ENCODE measurements around the gene PADI2.

PADI2 gene

GRCh38 chr1:17155257-17155920 lies 36.1 kb upstream of the PADI2 start:
- Mint-ChIP-seq H3K27ac (no peak overlapping the region), H3K4me3 (no peak overlapping the region), H3K4me1 (ENCODE audit: low read depth) (no peaks in the 10 kb centered on the region), H3K9me3 (peaks cover 27% of the 10 kb centered on the region), H3K27me3 (ENCODE audit: low read depth) (peaks cover 2% of the 10 kb centered on the region), H3K36me3 (ENCODE audit: low read depth) (no peaks in the 10 kb centered on the region)
- no peak for DNase-seq (ENCODE audit: low spot score)

DNA sequence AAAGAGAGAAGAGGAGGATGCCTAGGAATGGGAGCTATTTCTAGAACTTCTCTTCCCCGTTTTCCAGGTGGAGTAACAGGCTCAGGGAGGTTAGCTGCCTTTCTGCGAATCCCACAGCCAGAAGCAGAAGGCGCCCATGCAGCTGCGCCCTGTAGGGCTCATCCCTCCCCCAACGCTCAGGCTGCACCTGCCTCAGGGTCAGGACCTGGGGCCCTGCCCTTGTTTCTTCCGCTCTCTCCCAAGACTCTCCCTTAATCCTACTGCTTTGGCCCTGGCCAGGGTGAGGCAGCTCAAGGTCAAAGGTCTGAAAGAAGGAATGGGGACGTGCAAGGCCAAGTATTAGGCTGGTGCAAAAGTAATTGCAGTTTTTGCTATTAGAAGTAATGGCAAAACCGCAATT lies 30.5 kb upstream of the PADI2 start:
- H3K27ac Mint-ChIP-seq: no peak overlapping the region
- no peak overlapping the region for H3K4me3 Mint-ChIP-seq
- peaks cover 10% of the 10 kb centered on the region for H3K9me3 Mint-ChIP-seq
- peaks cover 18% of the 10 kb centered on the region for H3K27me3 Mint-ChIP-seq (ENCODE audit: low read depth)
- no peaks in the 10 kb centered on the region for H3K4me1 Mint-ChIP-seq (ENCODE audit: low read depth)
- DNase-seq (ENCODE audit: low spot score): no peak
- H3K36me3 Mint-ChIP-seq (ENCODE audit: low read depth): no peaks in the 10 kb centered on the region

- peaks cover 18% of the 10 kb centered on the region for H3K27me3 Mint-ChIP-seq (ENCODE audit: low read depth)
- no peaks in the 10 kb centered on the region for H3K4me1 Mint-ChIP-seq (ENCODE audit: low read depth)
- no peak overlapping the region for H3K27ac Mint-ChIP-seq
- peaks cover 3% of the 10 kb centered on the region for H3K9me3 Mint-ChIP-seq
- no peak for DNase-seq (ENCODE audit: low spot score)
- no peaks in the 10 kb centered on the region for H3K36me3 Mint-ChIP-seq (ENCODE audit: low read depth)
- H3K4me3 Mint-ChIP-seq: no peak overlapping the region
Measured at GRCh38 chr1:17148950-17149608, 29.8 kb upstream of the PADI2 start.

DNA sequence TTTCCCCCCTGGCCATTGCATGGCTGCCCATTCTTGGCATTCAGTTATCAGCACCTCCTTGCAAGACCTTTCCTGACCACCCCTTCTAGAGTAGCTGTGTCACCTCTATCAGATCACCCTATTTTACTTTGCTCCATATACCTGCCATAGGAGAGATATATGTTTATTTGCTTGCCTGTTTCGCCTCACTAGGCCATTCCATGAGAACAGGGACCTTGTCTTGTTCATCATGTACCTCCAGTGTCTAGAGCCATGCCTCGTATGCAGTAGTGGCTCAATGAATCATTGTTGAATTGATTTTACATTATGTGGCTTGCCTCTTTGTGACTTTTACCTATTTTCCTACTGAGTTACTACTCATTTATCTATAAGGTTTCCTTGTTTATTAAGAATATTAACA lies 26.4 kb upstream of the PADI2 start:
- DNase-seq (ENCODE audit: low spot score): no peak
- Mint-ChIP-seq H3K9me3 (no peaks in the 10 kb centered on the region), H3K4me1 (ENCODE audit: low read depth) (no peaks in the 10 kb centered on the region), H3K4me3 (no peak overlapping the region), H3K27me3 (ENCODE audit: low read depth) (peaks cover 16% of the 10 kb centered on the region), H3K36me3 (ENCODE audit: low read depth) (no peaks in the 10 kb centered on the region), H3K27ac (no peak overlapping the region)

DNA sequence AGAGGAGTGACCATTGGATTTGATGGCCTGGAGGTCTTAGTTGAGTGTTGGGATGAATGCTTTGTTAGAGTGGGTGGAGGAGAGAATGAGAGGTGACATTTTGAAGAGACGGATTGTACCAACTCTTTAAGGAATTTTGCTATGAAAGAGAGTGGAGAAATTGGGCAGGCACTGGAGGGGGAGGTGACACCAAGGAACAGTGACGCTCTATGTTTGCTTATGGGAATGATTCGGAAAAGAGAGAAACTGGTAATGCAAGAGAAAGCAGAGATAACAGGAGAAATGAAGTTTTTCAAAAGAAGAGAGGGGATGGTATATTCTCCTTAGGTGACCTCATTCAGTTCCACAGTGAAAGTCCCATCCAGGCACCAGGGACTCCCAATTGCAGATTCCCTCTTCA lies 24.5 kb upstream of the PADI2 start:
- Mint-ChIP-seq H3K4me1 (ENCODE audit: low read depth) (no peaks in the 10 kb centered on the region), H3K4me3 (no peak overlapping the region), H3K27ac (no peak overlapping the region), H3K36me3 (ENCODE audit: low read depth) (no peaks in the 10 kb centered on the region), H3K9me3 (no peaks in the 10 kb centered on the region), H3K27me3 (ENCODE audit: low read depth) (peaks cover 12% of the 10 kb centered on the region)
- no peak for DNase-seq (ENCODE audit: low spot score)

DNA sequence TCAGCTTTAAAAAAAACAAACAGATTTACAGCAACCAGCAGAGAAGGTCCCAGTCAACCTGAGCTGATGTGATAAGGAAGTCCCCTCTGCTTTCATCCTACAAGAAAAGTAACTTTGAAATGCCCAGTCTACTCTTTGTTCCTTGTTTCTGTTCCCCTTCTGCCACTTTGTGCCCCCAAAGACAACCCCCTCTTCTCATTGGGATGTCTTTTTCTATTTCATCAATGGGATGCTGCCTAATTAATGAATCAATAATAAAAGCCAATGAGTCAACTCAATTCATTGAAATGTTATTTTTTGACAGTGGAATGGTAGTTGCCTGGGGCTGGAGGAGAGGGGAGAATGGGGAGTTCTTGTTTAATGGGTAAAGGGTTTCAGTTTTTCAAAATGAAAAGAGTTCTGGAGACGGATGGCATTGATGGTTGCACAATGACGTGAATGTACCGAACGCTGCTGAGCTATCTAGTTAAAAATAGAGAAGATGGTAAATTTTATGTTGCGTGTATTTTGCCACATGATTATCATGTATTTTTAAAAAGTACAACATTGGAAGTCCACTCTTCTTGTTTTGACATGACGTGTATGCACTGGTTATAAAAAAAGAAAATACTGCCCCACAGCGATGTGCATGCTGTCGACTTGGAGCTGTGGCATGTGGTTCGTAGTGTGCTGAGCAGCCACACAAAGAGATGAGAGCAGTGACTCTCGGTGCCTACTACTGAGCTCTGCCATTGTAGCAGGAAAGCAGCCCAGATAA lies 22.4 kb upstream of the PADI2 start:
- no peak overlapping the region for H3K4me3 Mint-ChIP-seq
- H3K27me3 Mint-ChIP-seq (ENCODE audit: low read depth): peaks cover 2% of the 10 kb centered on the region
- H3K27ac Mint-ChIP-seq: no peak overlapping the region
- H3K9me3 Mint-ChIP-seq: no peaks in the 10 kb centered on the region
- DNase-seq (ENCODE audit: low spot score): no peak
- no peaks in the 10 kb centered on the region for H3K4me1 Mint-ChIP-seq (ENCODE audit: low read depth)
- no peaks in the 10 kb centered on the region for H3K36me3 Mint-ChIP-seq (ENCODE audit: low read depth)

DNA sequence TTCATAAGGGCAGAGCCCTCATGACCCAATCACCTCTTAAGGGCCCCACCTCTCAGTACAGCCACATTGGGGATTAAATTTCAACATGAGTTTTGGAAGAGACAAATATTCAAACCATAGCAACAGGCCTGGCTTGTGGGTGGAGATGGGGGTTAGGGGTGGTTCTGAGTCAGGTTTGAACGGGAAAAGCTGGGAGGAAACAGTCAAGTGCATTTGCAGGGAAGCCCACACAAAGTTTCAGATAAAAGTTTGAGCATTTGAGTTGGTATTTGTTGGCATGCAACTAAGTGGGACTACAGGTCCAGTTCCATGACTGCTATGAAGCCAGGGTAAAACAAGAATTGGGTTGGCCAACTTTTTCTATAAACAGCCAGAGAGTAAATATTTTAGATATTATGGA lies 21.0 kb upstream of the PADI2 start:
- H3K36me3 Mint-ChIP-seq (ENCODE audit: low read depth): no peaks in the 10 kb centered on the region
- no peak overlapping the region for H3K27ac Mint-ChIP-seq
- H3K4me3 Mint-ChIP-seq: no peak overlapping the region
- no peaks in the 10 kb centered on the region for H3K27me3 Mint-ChIP-seq (ENCODE audit: low read depth)
- H3K9me3 Mint-ChIP-seq: no peaks in the 10 kb centered on the region
- no peaks in the 10 kb centered on the region for H3K4me1 Mint-ChIP-seq (ENCODE audit: low read depth)
- no peak for DNase-seq (ENCODE audit: low spot score)

GRCh38 chr1:17139637-17140036 lies 20.4 kb upstream of the PADI2 start:
- no peak for DNase-seq (ENCODE audit: low spot score)
- Mint-ChIP-seq H3K4me1 (ENCODE audit: low read depth) (no peaks in the 10 kb centered on the region), H3K4me3 (no peak overlapping the region), H3K36me3 (ENCODE audit: low read depth) (no peaks in the 10 kb centered on the region), H3K9me3 (no peaks in the 10 kb centered on the region), H3K27ac (no peak overlapping the region), H3K27me3 (ENCODE audit: low read depth) (no peaks in the 10 kb centered on the region)

DNA sequence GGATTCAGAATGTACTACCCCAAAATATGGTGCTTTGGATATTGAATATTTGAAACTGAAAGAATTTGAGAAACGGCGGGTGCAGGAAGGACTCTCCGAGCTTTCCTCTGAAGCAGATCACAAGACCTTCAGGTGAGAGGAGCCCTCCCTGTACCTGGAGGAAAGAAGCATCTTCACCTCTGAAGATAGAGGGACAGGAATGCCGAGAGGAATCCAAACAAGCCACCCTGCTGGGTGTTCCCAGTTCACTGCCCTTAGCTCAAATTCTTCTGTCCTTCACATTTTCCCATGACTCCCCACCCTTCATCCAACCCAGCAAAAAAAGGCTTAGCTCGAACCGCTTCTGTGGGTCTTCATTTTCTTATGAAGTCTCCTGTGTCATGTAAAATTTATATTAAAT lies 18.2 kb upstream of the PADI2 start:
- Mint-ChIP-seq H3K27ac (no peak overlapping the region), H3K36me3 (ENCODE audit: low read depth) (no peaks in the 10 kb centered on the region), H3K27me3 (ENCODE audit: low read depth) (no peaks in the 10 kb centered on the region), H3K4me1 (ENCODE audit: low read depth) (no peaks in the 10 kb centered on the region), H3K9me3 (no peaks in the 10 kb centered on the region), H3K4me3 (no peak overlapping the region)
- DNase-seq (ENCODE audit: low spot score): no peak

GRCh38 chr1:17136936-17137335 lies 17.7 kb upstream of the PADI2 start:
- Mint-ChIP-seq H3K27ac (no peak overlapping the region), H3K4me3 (no peak overlapping the region), H3K27me3 (ENCODE audit: low read depth) (no peaks in the 10 kb centered on the region), H3K9me3 (no peaks in the 10 kb centered on the region), H3K36me3 (ENCODE audit: low read depth) (no peaks in the 10 kb centered on the region), H3K4me1 (ENCODE audit: low read depth) (no peaks in the 10 kb centered on the region)
- DNase-seq (ENCODE audit: low spot score): no peak

DNA sequence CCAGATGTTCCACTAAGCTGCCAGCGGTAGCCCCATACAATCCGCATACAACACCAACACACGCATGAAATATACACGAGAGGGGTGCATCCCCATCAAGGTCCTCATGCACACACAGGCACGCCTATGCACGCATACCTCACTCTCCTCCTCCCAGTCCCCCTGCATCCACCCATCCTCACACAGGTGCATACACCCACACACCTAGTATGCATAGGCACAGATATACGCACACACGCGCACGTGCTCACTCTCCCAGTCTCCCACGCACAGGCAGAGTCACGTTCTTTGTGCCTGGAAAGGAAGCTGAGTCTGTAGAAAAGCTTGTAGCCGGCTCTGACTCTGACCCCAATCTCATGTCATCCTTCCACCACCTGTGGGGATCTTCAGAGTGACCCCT lies 16.9 kb upstream of the PADI2 start:
- DNase-seq (ENCODE audit: low spot score): no peak
- Mint-ChIP-seq H3K27ac (no peak overlapping the region), H3K4me3 (no peak overlapping the region), H3K4me1 (ENCODE audit: low read depth) (no peaks in the 10 kb centered on the region), H3K9me3 (no peaks in the 10 kb centered on the region), H3K36me3 (ENCODE audit: low read depth) (no peaks in the 10 kb centered on the region), H3K27me3 (ENCODE audit: low read depth) (no peaks in the 10 kb centered on the region)

GRCh38 chr1:17135530-17135929 lies 16.3 kb upstream of the PADI2 start:
- H3K4me3 Mint-ChIP-seq: no peak overlapping the region
- H3K27me3 Mint-ChIP-seq (ENCODE audit: low read depth): no peaks in the 10 kb centered on the region

DNA sequence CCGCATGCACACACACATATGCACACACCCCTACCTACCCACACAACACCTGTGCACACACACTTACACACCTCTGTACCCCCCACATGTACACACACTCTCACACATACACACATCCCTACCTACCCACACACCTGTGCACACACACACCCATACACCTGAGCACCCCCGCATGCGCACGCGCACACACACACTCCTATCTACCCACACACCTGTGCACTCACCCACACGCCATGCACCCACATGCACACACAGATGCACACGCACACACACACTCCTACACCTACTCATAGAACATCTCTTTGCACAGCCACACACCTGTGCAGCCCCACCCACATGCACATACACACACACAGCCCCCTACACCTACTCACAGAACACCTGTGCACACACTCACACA lies 15.5 kb upstream of the PADI2 start:
- no peaks in the 10 kb centered on the region for H3K36me3 Mint-ChIP-seq (ENCODE audit: low read depth)
- no peaks in the 10 kb centered on the region for H3K9me3 Mint-ChIP-seq
- H3K4me3 Mint-ChIP-seq: no peak overlapping the region
- H3K27me3 Mint-ChIP-seq (ENCODE audit: low read depth): no peaks in the 10 kb centered on the region
- no peak for DNase-seq (ENCODE audit: low spot score)
- H3K27ac Mint-ChIP-seq: no peak overlapping the region
- H3K4me1 Mint-ChIP-seq (ENCODE audit: low read depth): no peaks in the 10 kb centered on the region

More at GRCh38 chr1:17135530-17135929, 16.3 kb upstream of the PADI2 start:
- Mint-ChIP-seq H3K27ac (no peak overlapping the region), H3K36me3 (ENCODE audit: low read depth) (no peaks in the 10 kb centered on the region), H3K4me1 (ENCODE audit: low read depth) (no peaks in the 10 kb centered on the region), H3K9me3 (no peaks in the 10 kb centered on the region)
- no peak for DNase-seq (ENCODE audit: low spot score)

DNA sequence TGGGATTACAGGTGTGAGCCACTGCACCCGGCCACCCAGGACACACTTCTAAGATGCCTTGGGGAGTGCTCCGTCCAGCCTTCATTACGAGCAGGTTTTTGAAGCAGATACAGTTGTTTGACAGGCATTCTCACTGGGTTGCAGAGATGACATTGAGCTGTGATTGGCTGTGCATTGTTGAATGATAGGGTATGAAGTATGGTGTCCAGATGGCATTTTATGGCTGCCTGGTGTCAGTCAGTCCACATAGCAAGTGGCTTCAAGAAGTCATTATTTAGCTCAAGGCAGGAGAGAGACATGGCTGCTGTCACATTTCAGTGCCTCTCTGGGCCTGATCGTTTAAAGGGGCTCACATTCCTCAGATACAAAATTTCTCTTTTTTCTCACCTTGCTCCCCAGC lies 14.8 kb upstream of the PADI2 start:
- no peak overlapping the region for H3K27ac Mint-ChIP-seq
- no peak overlapping the region for H3K4me3 Mint-ChIP-seq
- no peaks in the 10 kb centered on the region for H3K9me3 Mint-ChIP-seq
- no peaks in the 10 kb centered on the region for H3K36me3 Mint-ChIP-seq (ENCODE audit: low read depth)
- no peak for DNase-seq (ENCODE audit: low spot score)
- no peaks in the 10 kb centered on the region for H3K4me1 Mint-ChIP-seq (ENCODE audit: low read depth)
- no peaks in the 10 kb centered on the region for H3K27me3 Mint-ChIP-seq (ENCODE audit: low read depth)
